ENCODE data around the gene DNAJC1. TPM values are rescaled to one million over a fixed set of nuclear protein-coding genes. Genes with fewer than 3 reads are reported as not detected.

Gene DNAJC1
- total and polyA plus RNA-seq, 2 donors (not counting 3 experiments of a cell fraction or from before 2014, with no cell fraction given), result 11.2 to 19.7 TPM

DNA sequence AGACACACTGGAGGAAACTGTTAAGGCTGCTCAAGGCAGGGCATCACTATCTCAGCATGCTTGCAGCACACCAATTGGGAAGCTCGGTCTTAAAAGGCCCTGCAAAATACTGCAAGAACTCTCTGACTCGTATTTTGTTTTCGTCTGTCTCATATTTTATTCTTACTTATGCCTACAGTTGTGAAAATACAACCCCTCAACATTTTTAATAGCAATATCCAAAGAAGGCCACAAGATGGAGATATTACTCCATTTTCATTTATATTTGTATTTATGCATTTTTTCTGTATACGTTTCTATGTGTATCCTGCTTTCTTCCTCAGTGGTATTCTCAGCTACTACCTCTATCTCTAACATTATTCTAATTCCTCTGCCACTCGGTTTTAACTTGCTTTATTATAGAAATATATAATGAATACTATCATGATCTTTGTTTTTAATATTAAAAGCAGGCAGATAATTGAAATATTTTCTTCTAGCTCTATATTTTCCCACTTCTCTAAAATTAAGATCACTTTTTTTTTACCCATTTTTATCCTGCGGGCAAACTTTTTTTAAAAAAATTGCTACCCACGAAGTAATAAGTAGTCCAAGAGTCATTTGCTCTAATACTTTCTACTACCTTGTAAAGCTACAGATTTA, 10.0 kb downstream of the DNAJC1 start:
- Histone ChIP-seq H4K20me1 (replicated peaks; ENCODE audit: control insufficient read depth, extremely low read depth, insufficient read depth, low read length) (peaks cover 3% of the 10 kb centered on the region), H3K4me3 (replicated peaks in 1 of 3; ENCODE audit: insufficient read depth in 1 of 3, low read depth in 1 of 3, low read length in 3 of 3) (no peak overlapping the region), H3K27ac (ENCODE audit: insufficient read depth, low read depth, low read length) (no peak overlapping the region), H3K9me1 (replicated peaks; ENCODE audit: control insufficient read depth, extremely low read depth, insufficient read depth, low read length) (no peaks in the 10 kb centered on the region), H3K4me2 (ENCODE audit: insufficient read depth, low read length) (no peak overlapping the region), H3K27me3 (ENCODE audit: control insufficient read depth in 2 of 2, insufficient read depth in 2 of 2, low read length in 2 of 2) (no peaks in the 10 kb centered on the region), H3K79me2 (ENCODE audit: control insufficient read depth, insufficient read depth, low read length) (peaks cover 20% of the 10 kb centered on the region), H3K9ac (replicated peaks; ENCODE audit: extremely low read depth, insufficient read depth, low read length) (no peak overlapping the region), H2AFZ (ENCODE audit: low read depth, low read length) (no peak overlapping the region), H3K9me3 (replicated peaks; ENCODE audit: control insufficient read depth, insufficient read depth, low read length) (no peaks in the 10 kb centered on the region), H3K36me3 (ENCODE audit: control insufficient read depth in 2 of 2, extremely low read depth in 1 of 2, insufficient read depth in 2 of 2, low read length in 2 of 2) (no peaks in the 10 kb centered on the region), H3K4me1 (ENCODE audit: control insufficient read depth, extremely low read depth, insufficient read depth, low read length) (no peaks in the 10 kb centered on the region)
- ChIA-PET CTCF (interaction anchor here (0.7 to 3.1 kb wide), 31 partner anchors 9 to 1165 kb away, joined by 3 to 53 read pairs (median 3); partner anchors contain the start of gene DNAJC1), POLR2A (no interaction called here)
- BruUV-seq (replicated peaks), result no TSS peak
- peak; percentile 46 for FAIRE-seq
- dilution Hi-C loops (cut with MboI; ENCODE audit: extremely low pct_ligation_motif_present, low sequenced_read_pairs), result no loop called here
- no peak for TF ChIP-seq JUN (IDR thresholded peaks at IDR 0.05; ENCODE audit: borderline replicate concordance, insufficient read depth, insufficient read length, low read depth)
- TF ChIP-seq, protein P1, sequence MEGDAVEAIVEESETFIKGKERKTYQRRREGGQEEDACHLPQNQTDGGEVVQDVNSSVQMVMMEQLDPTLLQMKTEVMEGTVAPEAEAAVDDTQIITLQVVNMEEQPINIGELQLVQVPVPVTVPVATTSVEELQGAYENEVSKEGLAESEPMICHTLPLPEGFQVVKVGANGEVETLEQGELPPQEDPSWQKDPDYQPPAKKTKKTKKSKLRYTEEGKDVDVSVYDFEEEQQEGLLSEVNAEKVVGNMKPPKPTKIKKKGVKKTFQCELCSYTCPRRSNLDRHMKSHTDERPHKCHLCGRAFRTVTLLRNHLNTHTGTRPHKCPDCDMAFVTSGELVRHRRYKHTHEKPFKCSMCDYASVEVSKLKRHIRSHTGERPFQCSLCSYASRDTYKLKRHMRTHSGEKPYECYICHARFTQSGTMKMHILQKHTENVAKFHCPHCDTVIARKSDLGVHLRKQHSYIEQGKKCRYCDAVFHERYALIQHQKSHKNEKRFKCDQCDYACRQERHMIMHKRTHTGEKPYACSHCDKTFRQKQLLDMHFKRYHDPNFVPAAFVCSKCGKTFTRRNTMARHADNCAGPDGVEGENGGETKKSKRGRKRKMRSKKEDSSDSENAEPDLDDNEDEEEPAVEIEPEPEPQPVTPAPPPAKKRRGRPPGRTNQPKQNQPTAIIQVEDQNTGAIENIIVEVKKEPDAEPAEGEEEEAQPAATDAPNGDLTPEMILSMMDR (IDR thresholded peaks at IDR 0.05; ENCODE audit: extremely low read depth in 1 of 2, insufficient read depth in 1 of 2, low read depth in 1 of 2, low read length in 2 of 2), result peak; percentile 7 to 18
- peak; percentile 41 for DNase-seq (ENCODE audit: low read depth, low spot score)
- intact Hi-C loops (cut with micrococcal nuclease), result loop anchor here (1.0 to 5.0 kb wide), 3 partner anchors 593 to 1074 kb away; no protein-coding TSS in a partner anchor

DNA sequence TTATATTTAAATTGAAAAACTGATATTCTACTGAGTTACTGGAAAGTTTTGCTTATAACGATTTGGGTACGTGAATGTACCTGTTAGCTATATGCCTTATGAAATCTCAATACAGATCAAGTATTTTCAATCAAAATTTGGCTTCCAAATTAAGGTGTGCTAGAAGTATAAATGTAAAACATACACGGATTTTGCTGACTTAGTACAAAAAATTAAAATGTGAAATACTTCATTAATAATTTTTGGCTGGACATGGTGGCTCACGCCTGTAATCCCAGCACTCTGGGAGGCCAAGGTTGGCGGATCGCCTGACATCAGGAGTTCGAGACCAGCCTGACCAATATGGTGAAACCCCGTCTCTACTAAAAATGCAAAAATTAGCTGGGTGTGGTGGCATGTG, 11.7 kb downstream of the DNAJC1 start:
- H3K9me3 ChIP-seq (replicated peaks; ENCODE audit: control insufficient read depth, insufficient read depth, low read length), result no peaks in the 10 kb centered on the region
- H3K4me2 ChIP-seq (ENCODE audit: insufficient read depth, low read length), result no peak overlapping the region
- dilution Hi-C loops (cut with MboI; ENCODE audit: extremely low pct_ligation_motif_present, low sequenced_read_pairs), result no loop called here
- intact Hi-C loops (cut with micrococcal nuclease), result loop anchor here (5.0 kb wide), 1 partner anchor 1076 kb away; no protein-coding TSS in a partner anchor
- no TSS peak for BruUV-seq (replicated peaks)
- no peak overlapping the region for H3K27ac ChIP-seq (ENCODE audit: insufficient read depth, low read depth, low read length)
- DNase-seq (ENCODE audit: low read depth, low spot score) (no peak), FAIRE-seq (no peak)
- CTCF ChIA-PET, result interaction anchor here (0.8 to 1.8 kb wide), 6 partner anchors 12 to 997 kb away, joined by 3 to 8 read pairs (median 4); partner anchors contain the start of gene DNAJC1
- TF ChIP-seq, protein P2, sequence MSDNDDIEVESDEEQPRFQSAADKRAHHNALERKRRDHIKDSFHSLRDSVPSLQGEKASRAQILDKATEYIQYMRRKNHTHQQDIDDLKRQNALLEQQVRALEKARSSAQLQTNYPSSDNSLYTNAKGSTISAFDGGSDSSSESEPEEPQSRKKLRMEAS (IDR thresholded peaks at IDR 0.05; ENCODE audit: insufficient read depth, insufficient read length), result no peak
- no peak for TF ChIP-seq FOS (IDR thresholded peaks at IDR 0.05; ENCODE audit: borderline replicate concordance, insufficient read depth, low read length)
- no peak for TF ChIP-seq EZH2 (IDR thresholded peaks at IDR 0.05; ENCODE audit: borderline replicate concordance, low read depth, low read length, severe bottlenecking)
- TF ChIP-seq, protein P1 (IDR thresholded peaks at IDR 0.05; ENCODE audit: extremely low read depth in 1 of 2, insufficient read depth in 1 of 2, low read depth in 1 of 2, low read length in 2 of 2), result no peak
- TF ChIP-seq POLR2A (IDR thresholded peaks at IDR 0.05; ENCODE audit: low read depth, low read length), result no peak
- TF ChIP-seq POLR2AphosphoS5 (IDR thresholded peaks at IDR 0.05; ENCODE audit: insufficient read depth, low read depth, low read length), result no peak
- no peak for TF ChIP-seq GATA2 (IDR thresholded peaks at IDR 0.05; ENCODE audit: insufficient read depth, insufficient read length, low read depth, low read length)
- TF ChIP-seq JUN (IDR thresholded peaks at IDR 0.05; ENCODE audit: borderline replicate concordance, insufficient read depth, insufficient read length, low read depth), result no peak
- TF ChIP-seq MYC (IDR thresholded peaks at IDR 0.05; ENCODE audit: low read depth, low read length), result no peak
- no peak overlapping the region for H3K4me3 ChIP-seq (replicated peaks in 1 of 3; ENCODE audit: insufficient read depth in 1 of 3, low read depth in 1 of 3, low read length in 3 of 3)
- H3K9ac ChIP-seq (replicated peaks; ENCODE audit: extremely low read depth, insufficient read depth, low read length), result no peak overlapping the region
- H4K20me1 ChIP-seq (replicated peaks; ENCODE audit: control insufficient read depth, extremely low read depth, insufficient read depth, low read length), result peaks cover 3% of the 10 kb centered on the region
- no peaks in the 10 kb centered on the region for H3K4me1 ChIP-seq (ENCODE audit: control insufficient read depth, extremely low read depth, insufficient read depth, low read length)
- no peak overlapping the region for H2AFZ ChIP-seq (ENCODE audit: low read depth, low read length)
- no peaks in the 10 kb centered on the region for H3K27me3 ChIP-seq (ENCODE audit: control insufficient read depth in 2 of 2, insufficient read depth in 2 of 2, low read length in 2 of 2)
- H3K36me3 ChIP-seq (ENCODE audit: control insufficient read depth in 2 of 2, extremely low read depth in 1 of 2, insufficient read depth in 2 of 2, low read length in 2 of 2), result no peaks in the 10 kb centered on the region
- POLR2A ChIA-PET, result no interaction called here
- peaks cover 16% of the 10 kb centered on the region for H3K79me2 ChIP-seq (ENCODE audit: control insufficient read depth, insufficient read depth, low read length)
- no peaks in the 10 kb centered on the region for H3K9me1 ChIP-seq (replicated peaks; ENCODE audit: control insufficient read depth, extremely low read depth, insufficient read depth, low read length)

Data from endothelial cell of umbilical vein (primary cell).